Vagina (tissue), 2 donors: ENCODE results near the gene PMM1. TPM values are rescaled to one million over a fixed set of nuclear protein-coding genes. Genes with fewer than 3 reads are reported as not detected.

Source experiments
- DNase-seq, 2 donors: peaks; one replicate each; pipeline ENCODE4 v3.0.0-alpha.2; 2017; ENCODE audit errors: extremely low spot score in 2 of 2
- H3K27ac ChIP-seq: fragments of 200-600 bp; sonication (generic); one replicate; pipeline ENCODE4 v1.5.1; 2019
- H3K27me3 ChIP-seq: fragments of 200-600 bp; sonication (generic); one replicate; pipeline ENCODE4 v1.5.1; 2019
- H3K36me3 ChIP-seq, 2 donors: fragments of 200-600 bp; sonication (generic); one replicate each; pipeline ENCODE4 v1.5.1; 2017 to 2019
- H3K4me1 ChIP-seq: fragments of 200-600 bp; sonication (generic); one replicate; pipeline ENCODE4 v1.5.1; 2019
- H3K4me3 ChIP-seq, 2 donors: fragments of 200-600 bp; sonication (generic); 1 replicate in 1 of 2; 2 replicates in 1 of 2; pipeline ENCODE4 v1.5.1; 2016 to 2019
- H3K9me3 ChIP-seq: fragments of 200-600 bp; sonication (generic); one replicate; pipeline ENCODE4 v1.5.1; 2019
- POLR2A ChIP-seq, 2 donors: fragments of 450-650 bp; IDR thresholded peaks; one replicate each; pipeline ENCODE4 v1.6.1; 2017; ENCODE audit warnings: antibody characterized with exemption in 2 of 2, mild to moderate bottlenecking in 2 of 2, moderate library complexity in 2 of 2
- POLR2AphosphoS5 ChIP-seq, 2 donors: sonication (generic); formaldehyde crosslinking; IDR thresholded peaks; one replicate each; pipeline ENCODE4 v1.9.0; 2017; ENCODE audit warnings: antibody characterized with exemption in 2 of 2, mild to moderate bottlenecking in 2 of 2, low read depth in 1 of 2; ENCODE audit not compliant: insufficient read depth in 1 of 2
- intact Hi-C: fragments of 100-400 bp; cut with DNase I; formaldehyde crosslinking; loops from one replicate; pipeline ENCODE4 v1.15.1; 2023
- total RNA-seq: library from RNA; depleted of rRNA; stranded (reverse); fragments of >200 nt; gene quantifications from one replicate; pipeline ENCODE4 v1.2.3, GENCODE V29; 2016
- TF ChIP-seq, protein P1 (sequence below), 3 experiments: fragments of 450-650 bp in 2 of 3; fragments of 200-600 bp in 1 of 3; sonication (generic) in 1 of 3; IDR thresholded peaks; one replicate each; pipeline ENCODE4 v1.5.1; 2017 to 2019; ENCODE audit warnings: antibody characterized with exemption in 3 of 3, mild to moderate bottlenecking in 2 of 3, moderate library complexity in 2 of 3

Gene PMM1
- total RNA-seq, 1 donor from 2014 or later, result 40.8 TPM

- Histone ChIP-seq H3K4me3 (no peak overlapping the region), H3K27me3 (no peaks in the 10 kb centered on the region), H3K36me3 (no peaks in the 10 kb centered on the region), H3K9me3 (no peaks in the 10 kb centered on the region), H3K4me1 (no peaks in the 10 kb centered on the region), H3K27ac (no peak overlapping the region)
- TF ChIP-seq POLR2AphosphoS5 (IDR thresholded peaks at IDR 0.05; ENCODE audit: insufficient read depth in 1 of 2, low read depth in 1 of 2), result no peak
- TF ChIP-seq POLR2A (IDR thresholded peaks at IDR 0.05), result no peak
- TF ChIP-seq, protein P1, sequence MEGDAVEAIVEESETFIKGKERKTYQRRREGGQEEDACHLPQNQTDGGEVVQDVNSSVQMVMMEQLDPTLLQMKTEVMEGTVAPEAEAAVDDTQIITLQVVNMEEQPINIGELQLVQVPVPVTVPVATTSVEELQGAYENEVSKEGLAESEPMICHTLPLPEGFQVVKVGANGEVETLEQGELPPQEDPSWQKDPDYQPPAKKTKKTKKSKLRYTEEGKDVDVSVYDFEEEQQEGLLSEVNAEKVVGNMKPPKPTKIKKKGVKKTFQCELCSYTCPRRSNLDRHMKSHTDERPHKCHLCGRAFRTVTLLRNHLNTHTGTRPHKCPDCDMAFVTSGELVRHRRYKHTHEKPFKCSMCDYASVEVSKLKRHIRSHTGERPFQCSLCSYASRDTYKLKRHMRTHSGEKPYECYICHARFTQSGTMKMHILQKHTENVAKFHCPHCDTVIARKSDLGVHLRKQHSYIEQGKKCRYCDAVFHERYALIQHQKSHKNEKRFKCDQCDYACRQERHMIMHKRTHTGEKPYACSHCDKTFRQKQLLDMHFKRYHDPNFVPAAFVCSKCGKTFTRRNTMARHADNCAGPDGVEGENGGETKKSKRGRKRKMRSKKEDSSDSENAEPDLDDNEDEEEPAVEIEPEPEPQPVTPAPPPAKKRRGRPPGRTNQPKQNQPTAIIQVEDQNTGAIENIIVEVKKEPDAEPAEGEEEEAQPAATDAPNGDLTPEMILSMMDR (IDR thresholded peaks at IDR 0.05), result no peak
- intact Hi-C loops, result no loop called here
- no peak for DNase-seq
Measured at GRCh38 chr22:41550952-41551491, 38.6 kb downstream of the PMM1 start.

DNA sequence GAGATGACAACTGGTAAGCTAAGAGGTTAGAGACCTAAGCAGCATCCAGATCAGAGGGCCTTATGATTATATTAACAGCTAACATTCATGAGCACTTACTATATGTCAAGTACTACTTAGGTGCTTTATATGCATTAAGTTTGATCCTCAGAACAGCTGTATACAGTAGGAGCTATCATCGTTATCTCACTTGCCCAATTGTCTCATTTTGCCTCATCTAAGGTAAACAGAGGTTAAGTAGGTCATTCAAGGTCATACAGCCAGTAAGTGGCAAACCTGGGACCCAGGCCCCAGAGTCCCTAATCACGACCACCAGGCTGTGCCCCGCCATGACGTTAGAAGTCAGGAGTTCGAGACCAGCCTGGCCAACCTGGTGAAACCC, 40.8 kb downstream of the PMM1 start:
- Histone ChIP-seq H3K36me3 (no peaks in the 10 kb centered on the region), H3K27me3 (no peaks in the 10 kb centered on the region), H3K27ac (no peak overlapping the region), H3K9me3 (no peaks in the 10 kb centered on the region), H3K4me1 (peaks cover 7% of the 10 kb centered on the region), H3K4me3 (no peak overlapping the region)
- intact Hi-C loops, result no loop called here
- no peak for DNase-seq
- TF ChIP-seq POLR2AphosphoS5 (IDR thresholded peaks at IDR 0.05; ENCODE audit: insufficient read depth in 1 of 2, low read depth in 1 of 2) (no peak), POLR2A (IDR thresholded peaks at IDR 0.05) (no peak)
- TF ChIP-seq, protein P1 (IDR thresholded peaks at IDR 0.05), result no peak

GRCh38 chr22:41544671-41545476, 44.8 kb downstream of the PMM1 start:
- peak overlapping the region; percentile 67 to 69 for H3K4me3 ChIP-seq
- intact Hi-C loops, result loop anchor here (5.0 kb wide), 1 partner anchor 42 kb away; the partner anchor contains the start of gene PMM1
- DNase-seq, result no peak
- no peaks in the 10 kb centered on the region for H3K9me3 ChIP-seq
- TF ChIP-seq, protein P1 (IDR thresholded peaks at IDR 0.05), result no peak
- peak in 1 of 2 donors; percentile 1 for TF ChIP-seq POLR2AphosphoS5 (IDR thresholded peaks at IDR 0.05; ENCODE audit: insufficient read depth in 1 of 2, low read depth in 1 of 2)
- H3K36me3 ChIP-seq, result no peaks in the 10 kb centered on the region
- no peaks in the 10 kb centered on the region for H3K27me3 ChIP-seq
- H3K27ac ChIP-seq, result peak overlapping the region; percentile 36
- peaks cover 34% of the 10 kb centered on the region for H3K4me1 ChIP-seq

GRCh38 chr22:41543854-41544670, 45.6 kb downstream of the PMM1 start, which contains the start of gene POLR3H:
TSS of gene POLR3H (minus strand) at chr22:41544470. CDS start at chr22:41544101, 369 bp downstream.
- Histone ChIP-seq H3K27ac (peak within 1 kb of the TSS; percentile 74), H3K9me3 (no peaks in the 10 kb centered on the region), H3K4me3 (peak within 1 kb of the TSS; percentile 67 to 69), H3K36me3 (peaks cover 0 to 5% of the 10 kb centered on the region in 2 donors), H3K4me1 (peaks cover 34% of the 10 kb centered on the region), H3K27me3 (no peaks in the 10 kb centered on the region)
- TF ChIP-seq POLR2A (IDR thresholded peaks at IDR 0.05) (peak in 1 of 2 donors; percentile 32), POLR2AphosphoS5 (IDR thresholded peaks at IDR 0.05; ENCODE audit: insufficient read depth in 1 of 2, low read depth in 1 of 2) (peak; percentile 74 to 93)
- TF ChIP-seq, protein P1 (IDR thresholded peaks at IDR 0.05), result peak; percentile 9 to 50 (median 31)
- intact Hi-C loops, result loop anchor here (5.0 kb wide), 1 partner anchor 43 kb away; the partner anchor contains the start of gene PMM1
- DNase-seq, result peak in 1 of 2 donors; percentile 96
